Upper lobe of right lung (tissue), 1 donor: Measurements from ENCODE around the gene ABCC5. TPM values are rescaled to one million over a fixed set of nuclear protein-coding genes. Genes with fewer than 3 reads are reported as not detected.

ENCODE experiments used
- ATAC-seq: fragments of 200-7000 bp; cut with Tn5 transposase; one replicate; pipeline ENCODE4 v1.9.1; 2020; ENCODE audit warnings: mild to moderate bottlenecking, moderate library complexity
- DNase-seq: peaks from one replicate; pipeline ENCODE4 v3.0.0-alpha.2; 2020
- H3K27ac ChIP-seq: fragments of 200-600 bp; one replicate; pipeline ENCODE4 v1.8.0; 2022
- H3K27me3 ChIP-seq: fragments of 200-600 bp; one replicate; pipeline ENCODE4 v1.8.0; 2022; ENCODE audit warnings: mild to moderate bottlenecking
- H3K36me3 ChIP-seq: fragments of 200-600 bp; one replicate; pipeline ENCODE4 v1.8.0; 2022
- H3K4me1 ChIP-seq: fragments of 200-600 bp; one replicate; pipeline ENCODE4 v1.8.0; 2022
- H3K4me3 ChIP-seq: fragments of 200-600 bp; one replicate; pipeline ENCODE4 v1.8.0; 2022; ENCODE audit warnings: mild to moderate bottlenecking
- H3K9me3 ChIP-seq: fragments of 200-600 bp; one replicate; pipeline ENCODE4 v1.8.0; 2022
- intact Hi-C: fragments of 100-400 bp; cut with DNase I; formaldehyde crosslinking; loops from one replicate; pipeline ENCODE4 v1.11.0; 2022
- long read RNA-seq: library from polyadenylated mRNA; unstranded; transcript quantifications from one replicate; pipeline ENCODE4 v2.0.0, GENCODE V29; 2021
- total RNA-seq: library from RNA; stranded (reverse); fragmentation: NEBNext Ultra II Directional; extraction: Animal tissue kit (Norgen Biotek cat#: 25700); gene quantifications from one replicate; pipeline ENCODE4 v1.2.1, GENCODE V29; 2021
- TF ChIP-seq, protein P1 (sequence below): fragments of 200-600 bp; IDR thresholded peaks from one replicate; pipeline ENCODE4 v1.8.0; 2022; ENCODE audit warnings: antibody characterized with exemption
- donor health status: DM: no; HTN: yes; CAD: no; lungs with severe emphysema.

The ABCC5 gene
- total RNA-seq, result 33.5 TPM
- long read RNA-seq, full-length matches to known transcripts, result 27 of 41 reads
- long read RNA-seq, partial matches to known transcripts, result 8 of 41 reads
- long read RNA-seq, other reads (novel, unspliced or antisense), result 6 of 41 reads

GRCh38 chr3:184017672-184018423 is at the start of gene ABCC5:
Gene ABCC5, minus strand, starts transcription at chr3:184017884. Its CDS starts 3,492 bp downstream, at chr3:184014392.
- TF ChIP-seq, protein P1, sequence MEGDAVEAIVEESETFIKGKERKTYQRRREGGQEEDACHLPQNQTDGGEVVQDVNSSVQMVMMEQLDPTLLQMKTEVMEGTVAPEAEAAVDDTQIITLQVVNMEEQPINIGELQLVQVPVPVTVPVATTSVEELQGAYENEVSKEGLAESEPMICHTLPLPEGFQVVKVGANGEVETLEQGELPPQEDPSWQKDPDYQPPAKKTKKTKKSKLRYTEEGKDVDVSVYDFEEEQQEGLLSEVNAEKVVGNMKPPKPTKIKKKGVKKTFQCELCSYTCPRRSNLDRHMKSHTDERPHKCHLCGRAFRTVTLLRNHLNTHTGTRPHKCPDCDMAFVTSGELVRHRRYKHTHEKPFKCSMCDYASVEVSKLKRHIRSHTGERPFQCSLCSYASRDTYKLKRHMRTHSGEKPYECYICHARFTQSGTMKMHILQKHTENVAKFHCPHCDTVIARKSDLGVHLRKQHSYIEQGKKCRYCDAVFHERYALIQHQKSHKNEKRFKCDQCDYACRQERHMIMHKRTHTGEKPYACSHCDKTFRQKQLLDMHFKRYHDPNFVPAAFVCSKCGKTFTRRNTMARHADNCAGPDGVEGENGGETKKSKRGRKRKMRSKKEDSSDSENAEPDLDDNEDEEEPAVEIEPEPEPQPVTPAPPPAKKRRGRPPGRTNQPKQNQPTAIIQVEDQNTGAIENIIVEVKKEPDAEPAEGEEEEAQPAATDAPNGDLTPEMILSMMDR, result peak; percentile 35
- DNase-seq, result peak; percentile 95
- H3K27me3 ChIP-seq, result no peaks in the 10 kb centered on the region
- H3K36me3 ChIP-seq, result peaks cover 6% of the 10 kb centered on the region
- intact Hi-C loops, result loop anchor here (10.0 kb wide), 1 partner anchor 123 kb away; no protein-coding TSS in a partner anchor
- H3K9me3 ChIP-seq, result no peaks in the 10 kb centered on the region
- peak within 1 kb of the TSS; percentile 99 for H3K4me3 ChIP-seq
- peak; percentile 99 for ATAC-seq
- peak within 1 kb of the TSS; percentile 80 for H3K27ac ChIP-seq
- peaks cover 14% of the 10 kb centered on the region for H3K4me1 ChIP-seq

DNA sequence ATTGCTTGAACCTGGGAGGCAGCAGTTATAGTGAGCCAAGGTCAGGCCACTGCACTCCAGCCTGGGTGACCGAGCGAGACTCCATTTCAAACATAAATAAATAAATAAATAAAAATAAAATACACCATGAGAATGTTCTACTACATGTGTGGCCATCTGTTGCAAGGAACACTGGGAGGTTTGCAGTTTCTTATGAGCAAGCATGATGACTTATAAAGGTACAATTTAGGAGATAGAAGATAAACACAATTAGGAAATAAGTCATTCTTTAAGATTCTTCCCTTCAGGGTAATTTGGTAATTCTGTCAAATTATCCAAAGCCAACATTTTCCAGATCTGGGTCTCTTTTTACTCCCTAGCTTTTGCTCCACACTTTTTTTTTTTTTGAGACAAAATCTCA is 48.5 kb upstream of the ABCC5 start:
- Histone ChIP-seq H3K4me3 (no peak overlapping the region), H3K27ac (no peak overlapping the region), H3K36me3 (no peaks in the 10 kb centered on the region), H3K27me3 (no peaks in the 10 kb centered on the region), H3K9me3 (no peaks in the 10 kb centered on the region), H3K4me1 (no peaks in the 10 kb centered on the region)
- TF ChIP-seq, protein P1, result no peak
- DNase-seq (no peak), ATAC-seq (no peak)
- intact Hi-C loops, result no loop called here

DNA sequence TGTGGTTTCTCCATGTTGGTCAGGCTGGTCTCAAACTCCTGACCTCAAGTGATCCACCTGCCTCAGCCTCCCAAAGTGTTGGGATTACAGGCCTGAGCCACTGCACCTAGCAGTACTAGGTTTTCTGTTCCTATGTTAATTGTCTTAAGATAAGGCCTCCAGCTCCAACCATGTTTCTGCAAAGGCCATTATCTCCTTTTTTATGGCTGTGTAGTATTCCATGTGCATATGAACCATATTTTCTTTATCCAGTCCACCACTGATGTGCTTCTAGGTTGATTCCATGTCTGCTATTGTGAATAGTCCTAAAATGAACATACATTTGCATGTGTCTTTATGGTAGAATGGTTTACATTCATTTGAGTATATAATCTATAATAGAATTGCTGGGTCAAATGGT is 45.0 kb upstream of the ABCC5 start:
- no peak overlapping the region for H3K27ac ChIP-seq

DNA sequence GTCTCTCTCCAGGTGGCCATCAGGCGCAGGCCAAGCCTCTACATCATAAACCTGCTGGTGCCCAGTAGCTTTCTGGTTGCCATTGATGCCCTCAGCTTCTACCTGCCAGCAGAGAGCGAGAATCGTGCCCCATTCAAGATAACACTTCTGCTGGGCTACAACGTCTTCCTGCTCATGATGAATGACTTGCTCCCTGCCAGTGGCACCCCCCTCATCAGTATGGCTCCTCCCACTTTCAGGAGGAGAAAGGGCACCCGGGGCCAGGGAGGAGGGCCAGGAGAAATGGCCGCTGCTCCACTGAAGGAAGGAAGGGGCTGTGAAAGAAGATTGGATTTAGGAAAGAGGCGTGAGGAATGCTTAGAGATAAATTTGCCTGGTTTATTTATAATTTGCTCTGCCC is 41.7 kb upstream of the ABCC5 start:
- H3K9me3 ChIP-seq, result no peaks in the 10 kb centered on the region
- TF ChIP-seq, protein P1, result no peak

More for the DNA sequence above, 45.0 kb upstream of the ABCC5 start:
- intact Hi-C loops, result no loop called here
- ATAC-seq (no peak), DNase-seq (no peak)
- TF ChIP-seq, protein P1, result no peak
- no peaks in the 10 kb centered on the region for H3K9me3 ChIP-seq
- H3K36me3 ChIP-seq, result no peaks in the 10 kb centered on the region
- H3K4me1 ChIP-seq, result no peaks in the 10 kb centered on the region
- no peaks in the 10 kb centered on the region for H3K27me3 ChIP-seq
- no peak overlapping the region for H3K4me3 ChIP-seq

DNA sequence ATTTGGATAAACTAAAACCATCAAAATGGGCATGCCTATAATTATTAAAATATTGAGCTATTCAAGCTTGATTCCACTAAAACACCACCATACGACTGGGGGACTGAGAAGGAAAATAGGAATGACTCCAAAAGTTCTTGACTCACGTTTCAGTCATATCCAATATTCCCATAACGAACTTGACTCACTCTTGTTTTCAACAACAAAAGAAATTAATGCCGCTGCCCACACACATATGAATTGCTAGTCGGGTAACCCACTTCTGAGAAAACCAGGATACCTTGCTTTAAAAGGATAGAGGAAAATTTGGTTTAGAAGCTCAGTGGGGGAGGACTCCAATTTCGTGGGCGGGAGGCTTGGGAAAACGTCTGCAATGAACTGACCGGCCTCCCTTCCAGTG is 40.3 kb upstream of the ABCC5 start:
- Histone ChIP-seq H3K4me1 (no peaks in the 10 kb centered on the region), H3K27ac (no peak overlapping the region), H3K4me3 (no peak overlapping the region), H3K36me3 (no peaks in the 10 kb centered on the region), H3K27me3 (no peaks in the 10 kb centered on the region), H3K9me3 (no peaks in the 10 kb centered on the region)
- DNase-seq (no peak), ATAC-seq (no peak)
- TF ChIP-seq, protein P1, result no peak
- intact Hi-C loops, result no loop called here

More for the DNA sequence above, 41.7 kb upstream of the ABCC5 start:
- H3K27ac ChIP-seq, result no peak overlapping the region
- intact Hi-C loops, result no loop called here
- H3K4me1 ChIP-seq, result no peaks in the 10 kb centered on the region
- no peaks in the 10 kb centered on the region for H3K27me3 ChIP-seq
- H3K4me3 ChIP-seq, result no peak overlapping the region
- no peak for DNase-seq
- no peaks in the 10 kb centered on the region for H3K36me3 ChIP-seq
- ATAC-seq, result no peak
